Loucy (cell line): Measurements from ENCODE around the gene HCAR1.

Experiments used
- H2AFZ ChIP-seq: fragments of 200-600 bp; sonication (generic); 2 replicates; pipeline ENCODE4 v1.6.0; 2016; ENCODE audit warnings: antibody characterized with exemption, mild to moderate bottlenecking, low read length, moderate library complexity
- H3F3A ChIP-seq: fragments of 200-600 bp; 2 replicates; pipeline ENCODE4 v1.6.0; 2016; ENCODE audit warnings: antibody characterized with exemption, low read depth, mild to moderate bottlenecking
- H3K27me3 ChIP-seq: fragments of 200-600 bp; sonication (generic); 2 replicates; pipeline ENCODE4 v1.6.1; 2014; ENCODE audit warnings: low read length, mild to moderate bottlenecking; ENCODE audit not compliant: insufficient read depth, poor library complexity, severe bottlenecking
- H3K36me3 ChIP-seq: fragments of 200-600 bp; sonication (generic); 2 replicates; pipeline ENCODE4 v1.6.1; 2016; ENCODE audit warnings: low read length; ENCODE audit not compliant: insufficient read depth
- H3K4me1 ChIP-seq: fragments of 200-600 bp; sonication (generic); 2 replicates; pipeline ENCODE4 v1.5.1; 2014; ENCODE audit warnings: low read length, mild to moderate bottlenecking; ENCODE audit not compliant: insufficient read depth, poor library complexity, severe bottlenecking
- H3K4me2 ChIP-seq: fragments of 200-600 bp; sonication (generic); 2 replicates; pipeline ENCODE4 v1.6.0; 2014; ENCODE audit warnings: antibody characterized with exemption, low read length, low read depth, mild to moderate bottlenecking; ENCODE audit not compliant: poor library complexity, severe bottlenecking
- H3K4me3 ChIP-seq: fragments of 200-600 bp; sonication (generic); 2 replicates; pipeline ENCODE4 v1.5.1; 2014; ENCODE audit warnings: low read length, mild to moderate bottlenecking, mixed read lengths; ENCODE audit not compliant: poor library complexity, severe bottlenecking
- H3K79me2 ChIP-seq: fragments of 200-600 bp; sonication (generic); 2 replicates; pipeline ENCODE4 v1.6.1; 2014; ENCODE audit warnings: low read length; ENCODE audit not compliant: insufficient read depth
- H3K9ac ChIP-seq: fragments of 200-600 bp; sonication (generic); 2 replicates; pipeline ENCODE4 v1.6.0; 2014; ENCODE audit warnings: mild to moderate bottlenecking, low read depth, low read length, moderate library complexity; ENCODE audit not compliant: poor library complexity, severe bottlenecking
- H3K9me2 ChIP-seq: fragments of 200-600 bp; sonication (generic); replicated peaks from 2 replicates; pipeline ENCODE4 v1.6.1; 2016; ENCODE audit warnings: low read depth, low read length, mixed read lengths
- H3K9me3 ChIP-seq: fragments of 200-600 bp; sonication (generic); 2 replicates; pipeline ENCODE4 v1.6.1; 2014; ENCODE audit warnings: mild to moderate bottlenecking, antibody characterized with exemption, low read length, low read depth; ENCODE audit not compliant: insufficient read depth
- H4K20me1 ChIP-seq: fragments of 200-600 bp; sonication (generic); 2 replicates; pipeline ENCODE4 v1.6.0; 2014; ENCODE audit warnings: antibody characterized with exemption, low read length, mild to moderate bottlenecking; ENCODE audit not compliant: insufficient read depth, poor library complexity, severe bottlenecking
- CTCF ChIP-seq: fragments of 200-600 bp; sonication (generic); conservative IDR thresholded peaks from 2 replicates; pipeline ENCODE4 v1.5.1; 2014; ENCODE audit warnings: mild to moderate bottlenecking, antibody characterized with exemption, low read length
- EZH2phosphoT487 ChIP-seq: fragments of 200-600 bp; IDR thresholded peaks from 2 replicates; pipeline ENCODE4 v1.6.1; 2018; ENCODE audit warnings: antibody characterized with exemption, mild to moderate bottlenecking, moderate library complexity, borderline replicate concordance

The HCAR1 gene

GRCh38 chr12:122691566-122691965, 39.1 kb downstream of the HCAR1 start:
- Histone ChIP-seq H3K9ac (no peak overlapping the region), H3K4me2 (no peak overlapping the region), H3K79me2 (no peaks in the 10 kb centered on the region), H3F3A (no peaks in the 10 kb centered on the region), H3K36me3 (no peaks in the 10 kb centered on the region), H3K9me3 (no peaks in the 10 kb centered on the region), H3K4me1 (no peaks in the 10 kb centered on the region), H4K20me1 (no peaks in the 10 kb centered on the region), H3K4me3 (no peak overlapping the region), H2AFZ (no peak overlapping the region), H3K9me2 (no peaks in the 10 kb centered on the region), H3K27me3 (no peaks in the 10 kb centered on the region)
- no peak for TF ChIP-seq CTCF
- TF ChIP-seq EZH2phosphoT487, result no peak

GRCh38 chr12:122688291-122688690, 42.4 kb downstream of the HCAR1 start:
- Histone ChIP-seq H3K4me2 (no peak overlapping the region), H4K20me1 (no peaks in the 10 kb centered on the region), H3F3A (no peaks in the 10 kb centered on the region), H3K4me3 (no peak overlapping the region), H3K9ac (no peak overlapping the region), H3K9me3 (no peaks in the 10 kb centered on the region), H2AFZ (no peak overlapping the region), H3K79me2 (no peaks in the 10 kb centered on the region), H3K27me3 (no peaks in the 10 kb centered on the region), H3K36me3 (no peaks in the 10 kb centered on the region), H3K9me2 (no peaks in the 10 kb centered on the region), H3K4me1 (no peaks in the 10 kb centered on the region)
- TF ChIP-seq CTCF (no peak), EZH2phosphoT487 (no peak)

- H2AFZ ChIP-seq, result no peak overlapping the region
- no peaks in the 10 kb centered on the region for H3K9me3 ChIP-seq
- no peaks in the 10 kb centered on the region for H3K4me1 ChIP-seq
- no peaks in the 10 kb centered on the region for H3K27me3 ChIP-seq
- H3K4me3 ChIP-seq, result no peak overlapping the region
- H3K79me2 ChIP-seq, result no peaks in the 10 kb centered on the region
- no peaks in the 10 kb centered on the region for H3K9me2 ChIP-seq
- no peaks in the 10 kb centered on the region for H4K20me1 ChIP-seq
- H3K9ac ChIP-seq, result no peak overlapping the region
- H3K36me3 ChIP-seq, result no peaks in the 10 kb centered on the region
- H3F3A ChIP-seq, result no peaks in the 10 kb centered on the region
- no peak for TF ChIP-seq CTCF
- TF ChIP-seq EZH2phosphoT487, result no peak
- no peak overlapping the region for H3K4me2 ChIP-seq
Observed at GRCh38 chr12:122687086-122687485, 43.6 kb downstream of the HCAR1 start.
